ENCODE data around the gene EXD1. TPM values are rescaled to one million over a fixed set of nuclear protein-coding genes. Genes with fewer than 3 reads are reported as not detected.

Gene EXD1
- total RNA-seq, 1 experiment from 2014 or later: not detected

Other genes starting within 250 kb of the EXD1 start
- 28.2 TPM for gene INO80, start 114.5 kb downstream of the EXD1 start, total RNA-seq (2021; ENCODE audit: unreplicated experiment)
- 101 TPM for gene CHP1, start 511 bp upstream of the EXD1 start, total RNA-seq (2021; ENCODE audit: unreplicated experiment)
- gene OIP5, start 101.8 kb upstream of the EXD1 start, total RNA-seq (2021; ENCODE audit: unreplicated experiment): 19.7 TPM
- gene NUSAP1, start 102.1 kb upstream of the EXD1 start, total RNA-seq (2021; ENCODE audit: unreplicated experiment): 146 TPM
- gene NDUFAF1, start 171.7 kb upstream of the EXD1 start, total RNA-seq (2021; ENCODE audit: unreplicated experiment): 17.1 TPM
- 27.5 TPM for gene RTF1, start 186.3 kb upstream of the EXD1 start, total RNA-seq (2021; ENCODE audit: unreplicated experiment)